ENCODE measurements around the gene TEX50. TPM values are rescaled to one million over a fixed set of nuclear protein-coding genes. Genes with fewer than 3 reads are reported as not detected.
"Not testable (repeated sequence)": the region's sequence is repeated elsewhere in the genome, so short reads cannot be mapped to it uniquely, and the experiment has no call there.

The TEX50 gene
- total and polyA plus RNA-seq, 2 of the 8 experiments (the other 6 are each of a cell fraction or from before 2014, with no cell fraction given) = not detected

DNA sequence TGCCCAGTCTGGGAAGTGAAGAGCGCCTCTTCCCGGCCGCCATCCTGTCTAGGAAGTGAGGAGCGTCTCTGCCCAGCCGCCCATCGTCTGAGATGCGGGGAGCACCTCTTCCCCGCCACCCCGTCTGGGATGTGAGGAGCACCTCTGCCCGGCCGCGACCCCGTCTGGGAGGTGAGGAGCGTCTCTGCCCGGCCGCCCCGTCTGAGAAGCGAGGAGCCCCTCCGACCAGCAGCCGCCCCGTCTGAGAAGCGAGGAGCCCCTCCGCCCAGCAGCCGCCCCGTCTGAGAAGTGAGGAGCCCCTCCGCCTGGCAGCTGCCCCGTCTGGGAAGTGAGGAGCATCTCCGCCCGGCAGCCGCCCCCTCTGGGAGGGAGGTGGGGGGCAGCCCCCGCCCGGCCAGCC is 22.1 kb upstream of the TEX50 start:
- H3K27ac ChIP-seq (ENCODE audit: low read depth, low read length); H3K27me3 ChIP-seq (replicated peaks in 1 of 4; ENCODE audit: control insufficient read depth in 3 of 4, extremely low read depth in 1 of 4, insufficient read depth in 3 of 4, low read length in 3 of 4); H3K79me2 ChIP-seq (ENCODE audit: control insufficient read depth in 1 of 2, insufficient read depth in 2 of 2, low read length in 2 of 2); H3K4ac ChIP-seq (replicated peaks; ENCODE audit: insufficient read length, low read depth, low read length); H2AK5ac ChIP-seq (ENCODE audit: low read depth, low read length); H3K36me3 ChIP-seq (ENCODE audit: control insufficient read depth in 2 of 4, insufficient read depth in 4 of 4, low read length in 3 of 4); H2BK15ac ChIP-seq (ENCODE audit: low read length); H4K8ac ChIP-seq (ENCODE audit: extremely low read depth, insufficient read depth, low read length); H3K14ac ChIP-seq (ENCODE audit: insufficient read length); H3K18ac ChIP-seq (ENCODE audit: extremely low read depth, low read length); H2BK12ac ChIP-seq (ENCODE audit: low read depth, low read length); H4K91ac ChIP-seq (replicated peaks; ENCODE audit: insufficient read length, low read length); CTCF ChIA-PET (ENCODE audit: partially characterized antibody); FAIRE-seq; H3K9ac ChIP-seq (replicated peaks in 1 of 4; ENCODE audit: extremely low read depth in 1 of 4, low read depth in 3 of 4, low read length in 3 of 4); H4K20me1 ChIP-seq (replicated peaks in 1 of 2; ENCODE audit: control insufficient read depth in 1 of 2, insufficient read depth in 2 of 2, low read length in 2 of 2); H3K4me3 ChIP-seq (ENCODE audit: extremely low read depth in 1 of 4, insufficient read depth in 2 of 4, low read depth in 3 of 4, low read length in 4 of 4); H2BK20ac ChIP-seq (ENCODE audit: low read length); H3K23ac ChIP-seq (ENCODE audit: insufficient read length); H2BK5ac ChIP-seq (ENCODE audit: low read depth, low read length); POLR2A ChIA-PET (ENCODE audit: partially characterized antibody); H3K4me2 ChIP-seq (ENCODE audit: insufficient read depth in 1 of 2, low read depth in 2 of 2, low read length in 2 of 2); H4K5ac ChIP-seq (ENCODE audit: insufficient read length, low read depth, low read length); DNase-seq (ENCODE audit: low read depth in 1 of 2, low spot score in 2 of 2); H3K23me2 ChIP-seq (ENCODE audit: low read depth, low read length); H3K4me1 ChIP-seq (replicated peaks in 1 of 4; ENCODE audit: control insufficient read depth in 3 of 4, insufficient read depth in 4 of 4, low read length in 3 of 4); H3K79me1 ChIP-seq (ENCODE audit: low read depth, low read length); H2AFZ ChIP-seq (ENCODE audit: low read length); H2BK120ac ChIP-seq (replicated peaks; ENCODE audit: low read depth, low read length); H3K56ac ChIP-seq (replicated peaks; ENCODE audit: insufficient read length, low read depth, low read length): not testable (repeated sequence)
- WGBS, 2 experiments (ENCODE audit: extremely low coverage in 1 of 2, insufficient coverage in 1 of 2, insufficient read length in 1 of 2, insufficient replicate concordance in 2 of 2, low coverage in 1 of 2, low lambda C conversion rate in 2 of 2, missing lambda C conversion rate in 1 of 2) = no CpG with 5 or more reads among the region's 32 CpGs
- peaks cover 11 to 36% of the 10 kb centered on the region in 2 experiments for H3K9me3 ChIP-seq (ENCODE audit: insufficient read depth in 2 of 2, low read depth in 1 of 2, low read length in 1 of 2)

Data from H1 (cell line).